Nephron progenitor cell (in vitro differentiated cells): ENCODE results near the gene RXFP1.

Experiments
- DNase-seq: peaks from one replicate; pipeline ENCODE4 v3.0.0; 2021
- H3K27ac Mint-ChIP-seq: 2 replicates; pipeline ENCODE4 v1.8.0; 2021; ENCODE audit warnings: mild to moderate bottlenecking, moderate library complexity, mixed read lengths
- H3K27me3 Mint-ChIP-seq: 2 replicates; pipeline ENCODE4 v1.8.0; 2021; ENCODE audit warnings: mild to moderate bottlenecking, low read depth, mixed read lengths; ENCODE audit not compliant: poor library complexity
- H3K36me3 Mint-ChIP-seq: 2 replicates; pipeline ENCODE4 v1.8.0; 2021; ENCODE audit warnings: low read depth, mixed read lengths
- H3K4me1 Mint-ChIP-seq: 2 replicates; pipeline ENCODE4 v1.8.0; 2021; ENCODE audit warnings: mixed read lengths
- H3K4me3 Mint-ChIP-seq: 2 replicates; pipeline ENCODE4 v1.8.0; 2021; ENCODE audit warnings: mild to moderate bottlenecking, moderate library complexity, mixed read lengths
- H3K9me3 Mint-ChIP-seq: 2 replicates; pipeline ENCODE4 v1.8.0; 2021; ENCODE audit warnings: mild to moderate bottlenecking, moderate library complexity, mixed read lengths
- CTCF ChIP-seq: fragments of 200-600 bp; sonication (generic); IDR thresholded peaks from 2 replicates; pipeline ENCODE4 v1.5.0; 2021; ENCODE audit warnings: antibody characterized with exemption

Gene RXFP1

GRCh38 chr4:158521484-158522088, at the start of gene RXFP1:
Gene RXFP1, plus strand, starts transcription at chr4:158521882. Its CDS starts 95 bp downstream, at chr4:158521977.
- no peak for TF ChIP-seq CTCF
- Mint-ChIP-seq H3K36me3 (no peaks in the 10 kb centered on the region), H3K9me3 (no peaks in the 10 kb centered on the region), H3K27me3 (no peaks in the 10 kb centered on the region), H3K4me1 (no peaks in the 10 kb centered on the region), H3K4me3 (no peak within 1 kb of the TSS), H3K27ac (no peak within 1 kb of the TSS)
- DNase-seq, result no peak

- Mint-ChIP-seq H3K36me3 (no peaks in the 10 kb centered on the region), H3K4me1 (no peaks in the 10 kb centered on the region), H3K27ac (no peak overlapping the region), H3K27me3 (peaks cover 5% of the 10 kb centered on the region), H3K9me3 (no peaks in the 10 kb centered on the region), H3K4me3 (no peak overlapping the region)
- TF ChIP-seq CTCF, result no peak
- DNase-seq, result no peak
Measured at GRCh38 chr4:158481811-158482210, 39.9 kb upstream of the RXFP1 start.

- DNase-seq, result no peak
- Mint-ChIP-seq H3K27me3 (peaks cover 3% of the 10 kb centered on the region), H3K27ac (no peak overlapping the region), H3K4me1 (no peaks in the 10 kb centered on the region), H3K9me3 (no peaks in the 10 kb centered on the region), H3K36me3 (no peaks in the 10 kb centered on the region), H3K4me3 (no peak overlapping the region)
- no peak for TF ChIP-seq CTCF
Measured at GRCh38 chr4:158484173-158484885, 37.4 kb upstream of the RXFP1 start.

GRCh38 chr4:158490629-158491028, 31.1 kb upstream of the RXFP1 start:
- Mint-ChIP-seq H3K4me1 (no peaks in the 10 kb centered on the region), H3K27me3 (no peaks in the 10 kb centered on the region), H3K36me3 (no peaks in the 10 kb centered on the region), H3K9me3 (peaks cover 10% of the 10 kb centered on the region), H3K27ac (no peak overlapping the region), H3K4me3 (no peak overlapping the region)
- TF ChIP-seq CTCF, result no peak
- no peak for DNase-seq

GRCh38 chr4:158492391-158492790, 29.3 kb upstream of the RXFP1 start:
- no peak for TF ChIP-seq CTCF
- H3K9me3 Mint-ChIP-seq, result peaks cover 10% of the 10 kb centered on the region
- no peaks in the 10 kb centered on the region for H3K27me3 Mint-ChIP-seq

More at GRCh38 chr4:158492391-158492790, 29.3 kb upstream of the RXFP1 start:
- H3K4me1 Mint-ChIP-seq, result no peaks in the 10 kb centered on the region
- DNase-seq, result no peak
- no peak overlapping the region for H3K4me3 Mint-ChIP-seq
- no peak overlapping the region for H3K27ac Mint-ChIP-seq
- no peaks in the 10 kb centered on the region for H3K36me3 Mint-ChIP-seq
